ENCODE results near the gene BCL2L11.

GRCh38 chr2:111169924-111170323 lies 49.2 kb downstream of the BCL2L11 start:
- TF ChIP-seq CTCF (IDR thresholded peaks at IDR 0.05) (no peak), POLR2A (IDR thresholded peaks at IDR 0.05) (no peak), EP300 (IDR thresholded peaks at IDR 0.05) (no peak)

All from ovary (tissue), 3 donors.